HUES48 (cell line): ENCODE data around the gene TAF3.

ENCODE experiments used
- H3K27ac ChIP-seq: one replicate; pipeline ENCODE4 v1.7.0; 2013; ENCODE audit warnings: low read depth, low read length, inconsistent platforms
- H3K27me3 ChIP-seq: 2 replicates; pipeline ENCODE4 v1.6.1; 2013; ENCODE audit warnings: mild to moderate bottlenecking, low read length; ENCODE audit not compliant: control insufficient read depth, insufficient read depth
- H3K36me3 ChIP-seq: 2 replicates; pipeline ENCODE4 v1.6.1; 2013; ENCODE audit warnings: low read length; ENCODE audit not compliant: control insufficient read depth, insufficient read depth
- H3K4me1 ChIP-seq: 2 replicates; pipeline ENCODE4 v1.6.1; 2013; ENCODE audit warnings: mild to moderate bottlenecking, low read length; ENCODE audit not compliant: control insufficient read depth, insufficient read depth
- H3K4me3 ChIP-seq: 2 replicates; pipeline ENCODE4 v1.5.1; 2013; ENCODE audit warnings: mild to moderate bottlenecking, low read depth, low read length
- H3K9ac ChIP-seq: 2 replicates; pipeline ENCODE4 v1.6.1; 2013; ENCODE audit warnings: mild to moderate bottlenecking, low read depth, low read length, moderate library complexity
- H3K9me3 ChIP-seq: 2 replicates; pipeline ENCODE4 v1.6.1; 2013; ENCODE audit warnings: low read length; ENCODE audit not compliant: control insufficient read depth, insufficient read depth

TAF3 gene

DNA sequence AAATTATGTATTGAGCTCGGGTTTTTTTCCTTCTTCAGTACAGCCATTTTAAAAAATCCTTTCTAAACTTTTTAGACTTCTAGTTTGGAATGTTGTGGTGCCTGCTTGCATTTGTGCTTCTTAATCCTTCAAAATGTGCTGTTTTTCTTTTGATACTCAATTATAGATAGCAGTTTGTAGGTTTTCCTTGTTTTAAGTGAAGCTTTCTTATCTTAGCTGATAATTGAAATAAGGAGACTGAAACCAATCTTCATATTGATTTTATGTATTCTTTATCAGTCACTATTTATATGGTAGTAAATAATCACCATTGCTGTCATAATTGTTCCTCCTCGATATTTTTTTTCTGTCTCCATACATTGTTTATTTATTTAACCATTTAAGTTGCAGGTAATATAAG, 56.6 kb downstream of the TAF3 start:
- Histone ChIP-seq H3K9ac (no peak overlapping the region), H3K4me1 (peaks cover 9% of the 10 kb centered on the region; the same call in 1 of the 2 replicates), H3K36me3 (no peaks in the 10 kb centered on the region), H3K27me3 (no peaks in the 10 kb centered on the region), H3K27ac (no peak overlapping the region), H3K9me3 (no peaks in the 10 kb centered on the region), H3K4me3 (no peak overlapping the region)

DNA sequence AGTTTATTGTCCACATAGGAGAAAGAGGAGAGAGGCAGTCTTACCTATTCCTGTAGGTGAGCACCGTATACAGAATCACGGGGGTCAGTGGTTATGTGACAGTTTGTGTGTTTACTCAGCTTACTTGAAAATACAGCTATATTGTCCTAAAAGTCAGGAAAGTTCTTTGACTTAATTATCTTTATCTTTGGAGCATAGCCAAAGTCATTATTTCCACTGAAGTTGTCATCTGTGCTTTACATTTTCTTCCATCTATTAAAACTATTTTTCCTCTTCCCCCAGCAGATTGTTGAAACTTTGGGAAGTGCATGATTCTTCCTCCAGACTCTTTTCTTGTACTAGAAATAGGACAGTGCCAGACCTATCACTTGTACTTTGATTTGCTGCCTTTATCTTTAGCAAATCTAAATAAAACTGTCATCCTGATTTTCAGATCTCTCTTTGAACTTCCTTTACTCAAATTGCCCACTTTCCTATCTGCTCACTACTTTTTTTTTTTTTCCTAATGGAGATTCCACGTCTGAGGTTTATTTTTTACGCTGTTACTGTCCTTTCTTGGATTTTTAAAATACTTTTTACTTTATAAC, 58.3 kb downstream of the TAF3 start:
- Histone ChIP-seq H3K27me3 (no peaks in the 10 kb centered on the region), H3K36me3 (no peaks in the 10 kb centered on the region), H3K9ac (no peak overlapping the region), H3K4me3 (no peak overlapping the region), H3K27ac (no peak overlapping the region), H3K4me1 (peaks cover 4% of the 10 kb centered on the region; the same call in 1 of the 2 replicates), H3K9me3 (no peaks in the 10 kb centered on the region)

DNA sequence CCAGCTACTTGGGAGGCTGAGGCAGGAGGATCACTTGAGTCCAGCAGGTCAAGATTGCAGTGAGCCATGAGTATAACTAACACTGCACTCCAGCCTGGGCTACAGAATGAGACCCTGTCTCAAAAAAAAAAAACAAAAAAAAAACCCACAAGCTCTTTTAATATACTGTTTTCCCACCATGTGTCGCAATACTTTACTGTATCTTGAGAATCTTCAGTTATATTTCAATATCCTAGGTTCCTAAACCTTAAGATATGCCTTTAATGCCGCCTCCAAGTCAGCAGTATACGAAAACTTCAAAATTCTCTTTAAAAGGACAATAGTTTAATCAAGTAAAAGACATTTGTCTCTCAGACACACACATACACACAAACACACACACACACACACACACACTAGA, 62.8 kb downstream of the TAF3 start:
- H3K4me1 ChIP-seq: no peaks in the 10 kb centered on the region
- H3K27me3 ChIP-seq: no peaks in the 10 kb centered on the region
- no peak overlapping the region for H3K9ac ChIP-seq
- H3K36me3 ChIP-seq: no peaks in the 10 kb centered on the region
- no peaks in the 10 kb centered on the region for H3K9me3 ChIP-seq
- no peak overlapping the region for H3K27ac ChIP-seq
- H3K4me3 ChIP-seq: no peak overlapping the region

DNA sequence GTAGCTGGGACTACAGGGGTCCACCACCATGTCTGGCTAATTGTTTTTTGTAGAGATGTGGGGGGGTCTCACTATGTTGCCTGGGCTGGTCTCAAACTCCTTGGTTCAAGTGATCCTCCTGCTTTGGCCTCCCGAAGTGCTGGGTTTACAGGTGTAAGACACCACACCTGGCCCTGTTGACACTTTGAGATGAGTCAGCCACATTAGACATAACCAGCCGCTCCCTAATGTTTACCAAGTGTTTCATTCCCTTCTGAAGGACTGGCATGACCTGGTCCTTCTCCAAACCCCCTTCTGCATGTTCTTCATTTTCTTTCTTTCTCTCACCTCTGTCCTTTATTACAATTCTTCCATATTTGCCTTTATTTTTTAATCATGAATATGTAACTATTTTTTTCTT, 67.8 kb downstream of the TAF3 start:
- H3K27me3 ChIP-seq: no peaks in the 10 kb centered on the region
- no peak overlapping the region for H3K9ac ChIP-seq
- H3K27ac ChIP-seq: no peak overlapping the region
- no peaks in the 10 kb centered on the region for H3K9me3 ChIP-seq
- no peaks in the 10 kb centered on the region for H3K36me3 ChIP-seq
- no peak overlapping the region for H3K4me3 ChIP-seq
- H3K4me1 ChIP-seq: peaks cover 11% of the 10 kb centered on the region

DNA sequence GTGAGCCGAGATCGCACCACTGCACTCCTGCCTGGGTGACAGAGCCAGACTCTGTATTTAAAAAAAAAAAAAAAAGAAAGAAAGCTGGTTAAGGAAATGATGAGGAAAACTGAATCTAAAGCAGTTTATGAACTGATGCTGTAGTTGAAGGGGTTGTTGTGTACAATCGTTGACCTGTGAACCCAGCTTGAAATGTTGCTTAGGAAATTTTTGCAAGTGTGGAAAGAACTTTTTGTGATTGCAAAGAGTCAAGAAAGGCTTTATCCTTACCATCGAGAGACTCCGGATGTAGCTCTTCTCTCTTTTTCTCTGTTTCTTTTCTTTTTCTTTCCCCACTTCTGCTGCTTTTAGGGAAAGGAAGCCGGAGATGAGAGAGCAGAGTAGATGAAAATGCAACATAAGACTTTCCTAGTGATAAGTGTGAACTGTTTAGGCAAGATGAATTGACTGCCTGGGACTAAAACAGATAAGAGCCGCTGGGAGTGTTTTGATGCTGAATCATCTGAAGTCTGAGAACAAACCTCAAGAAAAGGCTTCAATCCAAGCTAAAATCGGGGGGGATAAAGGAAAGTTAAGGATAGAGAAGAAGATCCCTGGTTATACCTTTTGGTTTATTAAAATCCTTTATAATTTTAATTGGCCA, 69.0 kb downstream of the TAF3 start:
- H3K9ac ChIP-seq: no peak overlapping the region
- no peaks in the 10 kb centered on the region for H3K36me3 ChIP-seq
- no peak overlapping the region for H3K4me3 ChIP-seq
- H3K9me3 ChIP-seq: no peaks in the 10 kb centered on the region
- H3K4me1 ChIP-seq: peaks cover 11% of the 10 kb centered on the region
- H3K27me3 ChIP-seq: no peaks in the 10 kb centered on the region
- H3K27ac ChIP-seq: no peak overlapping the region

DNA sequence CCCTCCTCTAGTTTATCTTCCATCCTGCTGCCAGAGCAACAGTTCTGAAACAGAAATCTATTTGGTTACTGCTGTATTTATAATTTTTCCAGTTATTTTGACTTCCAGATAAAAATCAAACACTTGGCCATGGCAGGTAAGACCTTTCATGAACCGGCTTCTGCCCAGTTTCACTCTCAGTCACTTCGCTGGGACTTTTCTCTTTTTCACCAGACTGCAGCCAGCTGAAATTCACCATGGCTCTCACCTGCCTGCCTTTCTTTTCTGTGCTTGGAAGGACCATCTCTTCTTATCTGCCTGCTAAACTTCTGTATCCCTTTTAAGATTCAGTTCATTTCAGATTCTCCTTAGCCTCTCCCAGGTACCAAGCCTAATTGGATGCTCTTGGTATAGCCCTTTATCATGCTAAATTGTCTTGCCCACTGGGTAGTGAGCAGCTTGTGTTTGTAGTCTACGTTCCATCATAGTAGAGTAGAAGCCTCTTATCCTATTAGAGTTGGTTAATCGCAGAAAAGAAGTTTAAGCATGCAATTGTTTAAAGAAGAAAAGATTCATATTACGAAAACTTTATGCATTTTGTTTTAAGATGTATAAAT, 71.7 kb downstream of the TAF3 start:
- Histone ChIP-seq H3K36me3 (no peaks in the 10 kb centered on the region), H3K4me1 (peaks cover 11% of the 10 kb centered on the region), H3K27ac (no peak overlapping the region), H3K4me3 (no peak overlapping the region), H3K9ac (no peak overlapping the region), H3K27me3 (no peaks in the 10 kb centered on the region), H3K9me3 (no peaks in the 10 kb centered on the region)

DNA sequence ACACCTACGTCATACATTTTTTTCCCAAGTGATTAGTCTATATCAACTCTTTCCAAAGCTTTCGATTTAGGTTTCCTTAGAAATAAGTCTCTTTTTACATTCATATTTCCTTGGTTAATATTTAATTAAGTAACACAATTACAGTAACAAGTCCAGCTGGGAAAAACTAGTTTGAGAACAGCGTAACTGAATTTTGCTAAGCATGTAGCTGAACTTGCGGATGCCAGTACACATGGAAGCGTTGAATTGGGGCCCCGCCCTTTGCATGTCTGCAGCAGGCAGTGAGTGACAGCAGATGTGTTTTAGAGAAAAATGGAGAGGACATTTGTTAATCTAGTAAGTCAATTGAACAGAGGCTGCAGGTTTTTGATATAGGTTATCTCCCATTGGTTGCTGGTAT, 72.5 kb downstream of the TAF3 start:
- Histone ChIP-seq H3K4me3 (no peak overlapping the region), H3K27ac (no peak overlapping the region), H3K36me3 (no peaks in the 10 kb centered on the region), H3K9ac (no peak overlapping the region), H3K27me3 (no peaks in the 10 kb centered on the region), H3K9me3 (no peaks in the 10 kb centered on the region), H3K4me1 (peaks cover 11% of the 10 kb centered on the region)

DNA sequence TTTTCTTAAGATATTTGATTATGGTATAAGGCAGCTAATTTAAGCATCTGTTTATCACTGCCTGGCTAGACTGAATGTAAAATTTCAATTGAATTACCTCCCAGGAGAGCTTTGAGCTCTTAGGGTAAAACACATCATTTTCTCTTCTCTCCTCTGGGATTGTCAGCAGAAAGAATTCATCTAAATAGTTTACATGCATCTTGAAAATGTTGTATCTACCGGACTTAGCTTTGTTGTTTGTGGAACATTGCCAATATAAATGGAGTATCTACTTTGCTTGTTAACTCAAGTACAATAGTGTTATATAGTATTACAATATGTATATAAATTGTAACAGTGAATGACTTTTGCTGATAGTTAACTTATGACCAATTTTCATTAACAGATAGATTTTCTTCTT, 73.3 kb downstream of the TAF3 start:
- no peaks in the 10 kb centered on the region for H3K27me3 ChIP-seq
- H3K27ac ChIP-seq: no peak overlapping the region
- no peaks in the 10 kb centered on the region for H3K36me3 ChIP-seq
- H3K9ac ChIP-seq: no peak overlapping the region
- H3K9me3 ChIP-seq: no peaks in the 10 kb centered on the region
- H3K4me1 ChIP-seq: peaks cover 11% of the 10 kb centered on the region
- no peak overlapping the region for H3K4me3 ChIP-seq

DNA sequence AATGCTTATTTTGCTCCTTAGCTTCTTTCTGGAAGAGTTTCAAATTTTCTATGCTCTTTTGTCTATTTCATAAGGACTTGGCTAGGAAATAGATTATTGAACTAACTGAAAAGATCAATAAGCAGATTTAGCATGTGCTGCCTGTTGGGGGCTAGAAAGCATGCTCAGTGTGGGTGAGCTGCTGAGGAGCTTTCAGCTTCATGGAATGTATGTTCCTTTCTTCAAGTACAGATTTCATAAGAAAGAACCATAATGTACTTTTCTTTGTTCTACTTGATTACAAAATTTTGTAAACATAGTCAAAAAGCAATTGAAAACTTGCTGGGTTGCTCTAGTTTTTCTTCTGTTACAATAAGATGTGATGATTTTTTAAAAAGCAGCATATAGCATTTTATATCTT, 73.8 kb downstream of the TAF3 start:
- Histone ChIP-seq H3K4me1 (peaks cover 11% of the 10 kb centered on the region), H3K9me3 (no peaks in the 10 kb centered on the region), H3K27me3 (no peaks in the 10 kb centered on the region), H3K9ac (no peak overlapping the region), H3K4me3 (no peak overlapping the region), H3K27ac (no peak overlapping the region), H3K36me3 (no peaks in the 10 kb centered on the region)

DNA sequence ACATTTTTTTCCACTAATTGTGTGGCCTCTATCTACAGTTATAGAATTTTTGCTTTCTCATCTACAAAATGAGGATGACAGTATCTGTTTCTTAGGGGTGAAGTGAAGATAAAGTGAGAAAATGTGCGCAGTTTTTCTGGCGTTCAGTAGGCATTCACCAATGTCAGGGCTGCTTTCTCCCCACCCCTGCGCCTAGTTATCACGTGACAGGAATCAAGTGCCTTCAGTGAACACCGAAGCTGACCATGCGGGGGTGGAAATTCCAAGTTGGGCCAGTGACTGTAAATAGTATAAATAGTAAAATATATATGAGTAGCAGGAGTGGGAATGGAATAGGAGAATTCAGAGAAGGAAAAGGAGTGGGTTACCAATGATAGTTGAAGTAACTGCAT, 77.4 kb downstream of the TAF3 start:
- Histone ChIP-seq H3K9ac (no peak overlapping the region), H3K27me3 (no peaks in the 10 kb centered on the region), H3K36me3 (no peaks in the 10 kb centered on the region), H3K9me3 (no peaks in the 10 kb centered on the region), H3K27ac (no peak overlapping the region), H3K4me3 (no peak overlapping the region), H3K4me1 (no peaks in the 10 kb centered on the region)

DNA sequence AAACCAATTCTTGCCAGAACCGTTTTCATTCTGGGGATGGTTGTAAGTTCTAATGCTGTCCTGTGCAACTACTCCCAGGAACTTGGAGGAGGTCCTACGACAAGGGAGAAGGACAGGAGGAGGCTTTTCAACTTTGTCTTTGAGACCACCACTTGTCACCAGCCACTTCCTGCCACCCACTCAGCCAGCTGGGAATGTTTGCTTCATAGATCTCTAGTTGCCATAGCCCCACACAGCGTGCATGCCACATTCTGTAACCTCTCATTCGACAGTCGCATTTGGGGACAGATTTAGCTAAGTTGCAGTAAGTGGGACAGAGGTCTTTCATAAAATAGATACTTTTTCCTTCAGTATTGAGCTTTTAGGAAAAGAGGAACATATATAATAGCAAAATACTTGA, 78.0 kb downstream of the TAF3 start:
- H3K9ac ChIP-seq: no peak overlapping the region
- H3K36me3 ChIP-seq: no peaks in the 10 kb centered on the region
- H3K4me1 ChIP-seq: no peaks in the 10 kb centered on the region
- H3K4me3 ChIP-seq: no peak overlapping the region
- H3K27me3 ChIP-seq: no peaks in the 10 kb centered on the region
- no peaks in the 10 kb centered on the region for H3K9me3 ChIP-seq
- no peak overlapping the region for H3K27ac ChIP-seq
